ENCODE results near the gene EGFR.

DNA sequence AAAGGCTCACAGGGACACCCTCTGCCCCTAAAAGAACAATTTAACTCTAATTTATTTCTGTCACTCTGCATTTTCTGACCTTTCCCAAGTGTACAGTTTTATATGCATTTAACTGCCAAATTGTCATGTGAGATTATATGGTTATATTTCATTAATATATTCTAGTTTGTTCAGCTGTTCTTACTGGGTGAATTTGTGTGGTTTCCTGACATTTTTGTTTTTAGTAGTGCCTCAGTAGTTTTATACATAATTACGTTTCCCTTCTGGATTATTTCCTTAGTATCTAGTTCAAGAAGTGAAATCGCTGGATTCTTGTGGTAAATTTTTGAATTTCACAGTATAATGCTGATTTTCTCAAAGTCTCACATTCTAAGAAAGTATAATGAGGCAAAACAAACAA lies 41.3 kb downstream of the EGFR start:
- no peak for TF ChIP-seq RAD21 (IDR thresholded peaks at IDR 0.05; ENCODE audit: low read length)
- TF ChIP-seq, protein P1, sequence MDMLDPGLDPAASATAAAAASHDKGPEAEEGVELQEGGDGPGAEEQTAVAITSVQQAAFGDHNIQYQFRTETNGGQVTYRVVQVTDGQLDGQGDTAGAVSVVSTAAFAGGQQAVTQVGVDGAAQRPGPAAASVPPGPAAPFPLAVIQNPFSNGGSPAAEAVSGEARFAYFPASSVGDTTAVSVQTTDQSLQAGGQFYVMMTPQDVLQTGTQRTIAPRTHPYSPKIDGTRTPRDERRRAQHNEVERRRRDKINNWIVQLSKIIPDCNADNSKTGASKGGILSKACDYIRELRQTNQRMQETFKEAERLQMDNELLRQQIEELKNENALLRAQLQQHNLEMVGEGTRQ (IDR thresholded peaks at IDR 0.05; ENCODE audit: borderline replicate concordance, low read depth, low read length), result no peak
- no peak for TF ChIP-seq EZH2phosphoT487 (IDR thresholded peaks at IDR 0.05; ENCODE audit: borderline replicate concordance, low read depth)
- TF ChIP-seq, protein P2, sequence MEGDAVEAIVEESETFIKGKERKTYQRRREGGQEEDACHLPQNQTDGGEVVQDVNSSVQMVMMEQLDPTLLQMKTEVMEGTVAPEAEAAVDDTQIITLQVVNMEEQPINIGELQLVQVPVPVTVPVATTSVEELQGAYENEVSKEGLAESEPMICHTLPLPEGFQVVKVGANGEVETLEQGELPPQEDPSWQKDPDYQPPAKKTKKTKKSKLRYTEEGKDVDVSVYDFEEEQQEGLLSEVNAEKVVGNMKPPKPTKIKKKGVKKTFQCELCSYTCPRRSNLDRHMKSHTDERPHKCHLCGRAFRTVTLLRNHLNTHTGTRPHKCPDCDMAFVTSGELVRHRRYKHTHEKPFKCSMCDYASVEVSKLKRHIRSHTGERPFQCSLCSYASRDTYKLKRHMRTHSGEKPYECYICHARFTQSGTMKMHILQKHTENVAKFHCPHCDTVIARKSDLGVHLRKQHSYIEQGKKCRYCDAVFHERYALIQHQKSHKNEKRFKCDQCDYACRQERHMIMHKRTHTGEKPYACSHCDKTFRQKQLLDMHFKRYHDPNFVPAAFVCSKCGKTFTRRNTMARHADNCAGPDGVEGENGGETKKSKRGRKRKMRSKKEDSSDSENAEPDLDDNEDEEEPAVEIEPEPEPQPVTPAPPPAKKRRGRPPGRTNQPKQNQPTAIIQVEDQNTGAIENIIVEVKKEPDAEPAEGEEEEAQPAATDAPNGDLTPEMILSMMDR (IDR thresholded peaks at IDR 0.05), result no peak
- no peak for TF ChIP-seq POLR2AphosphoS5 (IDR thresholded peaks at IDR 0.05; ENCODE audit: low read depth, low read length)
- no peak for TF ChIP-seq TAF1 (IDR thresholded peaks at IDR 0.05; ENCODE audit: borderline replicate concordance, low read depth, low read length)
- TF ChIP-seq FOXM1 (IDR thresholded peaks at IDR 0.05; ENCODE audit: low read depth), result no peak
- TF ChIP-seq, protein P3, sequence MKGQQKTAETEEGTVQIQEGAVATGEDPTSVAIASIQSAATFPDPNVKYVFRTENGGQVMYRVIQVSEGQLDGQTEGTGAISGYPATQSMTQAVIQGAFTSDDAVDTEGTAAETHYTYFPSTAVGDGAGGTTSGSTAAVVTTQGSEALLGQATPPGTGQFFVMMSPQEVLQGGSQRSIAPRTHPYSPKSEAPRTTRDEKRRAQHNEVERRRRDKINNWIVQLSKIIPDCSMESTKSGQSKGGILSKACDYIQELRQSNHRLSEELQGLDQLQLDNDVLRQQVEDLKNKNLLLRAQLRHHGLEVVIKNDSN (IDR thresholded peaks at IDR 0.05; ENCODE audit: borderline replicate concordance, low read depth), result no peak
- TF ChIP-seq, protein P4, sequence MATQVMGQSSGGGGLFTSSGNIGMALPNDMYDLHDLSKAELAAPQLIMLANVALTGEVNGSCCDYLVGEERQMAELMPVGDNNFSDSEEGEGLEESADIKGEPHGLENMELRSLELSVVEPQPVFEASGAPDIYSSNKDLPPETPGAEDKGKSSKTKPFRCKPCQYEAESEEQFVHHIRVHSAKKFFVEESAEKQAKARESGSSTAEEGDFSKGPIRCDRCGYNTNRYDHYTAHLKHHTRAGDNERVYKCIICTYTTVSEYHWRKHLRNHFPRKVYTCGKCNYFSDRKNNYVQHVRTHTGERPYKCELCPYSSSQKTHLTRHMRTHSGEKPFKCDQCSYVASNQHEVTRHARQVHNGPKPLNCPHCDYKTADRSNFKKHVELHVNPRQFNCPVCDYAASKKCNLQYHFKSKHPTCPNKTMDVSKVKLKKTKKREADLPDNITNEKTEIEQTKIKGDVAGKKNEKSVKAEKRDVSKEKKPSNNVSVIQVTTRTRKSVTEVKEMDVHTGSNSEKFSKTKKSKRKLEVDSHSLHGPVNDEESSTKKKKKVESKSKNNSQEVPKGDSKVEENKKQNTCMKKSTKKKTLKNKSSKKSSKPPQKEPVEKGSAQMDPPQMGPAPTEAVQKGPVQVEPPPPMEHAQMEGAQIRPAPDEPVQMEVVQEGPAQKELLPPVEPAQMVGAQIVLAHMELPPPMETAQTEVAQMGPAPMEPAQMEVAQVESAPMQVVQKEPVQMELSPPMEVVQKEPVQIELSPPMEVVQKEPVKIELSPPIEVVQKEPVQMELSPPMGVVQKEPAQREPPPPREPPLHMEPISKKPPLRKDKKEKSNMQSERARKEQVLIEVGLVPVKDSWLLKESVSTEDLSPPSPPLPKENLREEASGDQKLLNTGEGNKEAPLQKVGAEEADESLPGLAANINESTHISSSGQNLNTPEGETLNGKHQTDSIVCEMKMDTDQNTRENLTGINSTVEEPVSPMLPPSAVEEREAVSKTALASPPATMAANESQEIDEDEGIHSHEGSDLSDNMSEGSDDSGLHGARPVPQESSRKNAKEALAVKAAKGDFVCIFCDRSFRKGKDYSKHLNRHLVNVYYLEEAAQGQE (IDR thresholded peaks at IDR 0.05; ENCODE audit: low read depth, low read length), result no peak
- no peak for TF ChIP-seq EP300 (IDR thresholded peaks at IDR 0.05; ENCODE audit: borderline replicate concordance in 1 of 2, low read depth in 1 of 2, low read length in 1 of 2)
- no peak for TF ChIP-seq GABPA (IDR thresholded peaks at IDR 0.05; ENCODE audit: low read depth)
- no peak for TF ChIP-seq SMC3 (IDR thresholded peaks at IDR 0.05; ENCODE audit: low read depth, low read length)
- TF ChIP-seq CHD2 (IDR thresholded peaks at IDR 0.05; ENCODE audit: low read length, partially characterized antibody), result no peak

Data from SK-N-SH (cell line).